PC-3 (cell line): Measurements from ENCODE around the gene CPNE7. TPM values are rescaled to one million over a fixed set of nuclear protein-coding genes. Genes with fewer than 3 reads are reported as not detected.
"Not testable (repeated sequence)": the region's sequence is repeated elsewhere in the genome, so short reads cannot be mapped to it uniquely, and the experiment has no call there.

Experiments used
- ATAC-seq: fragments of 200-7000 bp; cut with Tn5 transposase; 2 replicates; pipeline ENCODE4 v1.9.1; 2020; ENCODE audit warnings: mild to moderate bottlenecking, moderate library complexity
- BruUV-seq: library from RNA; stranded (reverse); fragments of 400-500 nt; replicated peaks from 2 replicates; lab custom pipeline; 2021; lab: Mats Ljungman, UMichigan
- CTCF ChIA-PET: fragments of 300-600 bp; sonication (Branson Sonifier 250); formaldehyde crosslinking; loops from one replicate; lab custom pipeline; 2022; ENCODE audit warnings: antibody characterized with exemption; lab: Charles Lee
- POLR2A ChIA-PET: fragments of 300-600 bp; sonication (Branson Sonifier 250); formaldehyde crosslinking; loops from one replicate; lab custom pipeline; 2022; ENCODE audit warnings: antibody characterized with exemption; ENCODE audit not compliant: unreplicated experiment; lab: Charles Lee
- DNase-seq: peaks from one replicate; pipeline ENCODE4 v3.0.0-alpha.2; 2015
- H2AFZ ChIP-seq: fragments of 300-600 bp; sonication (generic); 2 replicates; pipeline ENCODE4 v1.6.0; 2016; ENCODE audit warnings: antibody characterized with exemption, low read length
- H3F3A ChIP-seq: fragments of 300-600 bp; sonication (generic); one replicate; pipeline ENCODE4 v1.6.0; 2017; ENCODE audit warnings: antibody characterized with exemption, low read length, control low read depth, mild to moderate bottlenecking; ENCODE audit not compliant: unreplicated experiment
- H3K27ac ChIP-seq: fragments of 300-600 bp; sonication (generic); 2 replicates; pipeline ENCODE4 v1.5.1; 2016; ENCODE audit warnings: mild to moderate bottlenecking, low read length
- H3K27me3 ChIP-seq: fragments of 300-600 bp; sonication (generic); 2 replicates; pipeline ENCODE4 v1.6.1; 2016; ENCODE audit warnings: low read length, mixed read lengths
- H3K36me3 ChIP-seq: fragments of 300-600 bp; sonication (generic); 2 replicates; pipeline ENCODE4 v1.6.1; 2016; ENCODE audit warnings: low read depth, mixed run types, low read length, mixed read lengths
- H3K4me1 ChIP-seq: fragments of 300-600 bp; sonication (generic); 2 replicates; pipeline ENCODE4 v1.5.1; 2016; ENCODE audit warnings: low read length; ENCODE audit not compliant: insufficient read depth
- H3K4me2 ChIP-seq: fragments of 300-600 bp; sonication (generic); 2 replicates; pipeline ENCODE4 v1.6.0; 2016; ENCODE audit warnings: low read length
- H3K4me3 ChIP-seq: fragments of 300-600 bp; sonication (generic); 2 replicates; pipeline ENCODE4 v1.5.1; 2016; ENCODE audit warnings: mild to moderate bottlenecking, low read length, mixed read lengths
- H3K79me2 ChIP-seq: fragments of 300-600 bp; sonication (generic); 2 replicates; pipeline ENCODE4 v1.6.1; 2017; ENCODE audit warnings: low read length, mixed read lengths
- H3K9ac ChIP-seq: fragments of 300-600 bp; sonication (generic); 2 replicates; pipeline ENCODE4 v1.6.0; 2016; ENCODE audit warnings: mild to moderate bottlenecking, low read length
- H3K9me2 ChIP-seq: fragments of 300-600 bp; sonication (generic); replicated peaks from 2 replicates; pipeline ENCODE4 v1.6.1; 2016; ENCODE audit warnings: mixed run types, low read length, mixed read lengths
- H3K9me3 ChIP-seq: fragments of 300-600 bp; sonication (generic); 2 replicates; pipeline ENCODE4 v1.6.1; 2016; ENCODE audit warnings: low read length, mixed read lengths
- H4K20me1 ChIP-seq: fragments of 300-600 bp; sonication (generic); 2 replicates; pipeline ENCODE4 v1.6.1; 2016; ENCODE audit warnings: low read length, mixed read lengths
- CTCF ChIP-seq: fragments of 300-600 bp; sonication (generic); conservative IDR thresholded peaks from 2 replicates; pipeline ENCODE4 v1.5.1; 2017; ENCODE audit warnings: antibody characterized with exemption, low read depth, mild to moderate bottlenecking, low read length
- EZH2 ChIP-seq: fragments of 300-600 bp; sonication (generic); IDR thresholded peaks from one replicate; pipeline ENCODE4 v1.6.1; 2017; ENCODE audit warnings: antibody characterized with exemption, mild to moderate bottlenecking, low read length; ENCODE audit not compliant: unreplicated experiment
- EZH2phosphoT487 ChIP-seq: fragments of 300-600 bp; sonication (generic); IDR thresholded peaks from 2 replicates; pipeline ENCODE4 v1.6.1; 2018; ENCODE audit warnings: mild to moderate bottlenecking, antibody characterized with exemption, low read length, borderline replicate concordance
- intact Hi-C: fragments of 100-400 bp; cut with micrococcal nuclease; formaldehyde crosslinking; loops from 2 replicates; pipeline ENCODE4 v1.9.0; 2023
- total RNA-seq: library from RNA; depleted of rRNA; stranded (reverse); fragments of >200 nt; gene quantifications from 2 replicates; pipeline ENCODE4 v1.2.3, GENCODE V29; 2014

CPNE7 gene
- total RNA-seq, 1 experiment from 2014 or later = 29.7 TPM

DNA sequence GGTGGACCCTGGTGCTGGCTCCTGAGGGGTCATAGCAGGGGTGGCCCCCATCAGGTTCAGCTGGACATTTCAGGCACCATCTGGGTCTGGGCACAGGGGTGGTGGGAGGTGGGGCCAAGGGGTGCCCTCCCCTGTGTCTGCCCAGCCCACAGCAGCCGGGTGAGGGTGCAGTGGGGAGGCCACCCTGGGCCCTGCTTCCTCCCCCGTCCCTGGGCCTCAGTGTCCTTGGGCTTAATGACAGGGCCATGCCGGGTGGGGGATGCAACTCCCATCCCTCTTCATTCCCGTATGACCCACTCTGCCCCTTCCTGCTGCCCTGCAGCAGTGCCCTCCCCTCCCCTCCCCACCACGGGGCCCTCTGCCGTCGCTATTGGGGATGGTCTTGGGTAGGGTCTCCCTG lies 10.7 kb downstream of the CPNE7 start:
- Histone ChIP-seq H3K27ac (no peak overlapping the region), H3K36me3 (peaks cover 5% of the 10 kb centered on the region), H3K4me3 (no peak overlapping the region), H3K9me2 (no peaks in the 10 kb centered on the region), H3K9me3 (no peaks in the 10 kb centered on the region), H3K4me1 (peaks cover 15% of the 10 kb centered on the region), H3K79me2 (no peaks in the 10 kb centered on the region), H2AFZ (no peak overlapping the region), H4K20me1 (no peaks in the 10 kb centered on the region), H3K9ac (no peak overlapping the region), H3F3A (no peaks in the 10 kb centered on the region), H3K27me3 (no peaks in the 10 kb centered on the region), H3K4me2 (no peak overlapping the region)
- TF ChIP-seq CTCF (no peak), EZH2phosphoT487 (no peak), EZH2 (no peak)
- BruUV-seq = no TSS peak
- ChIA-PET POLR2A (no interaction called here), CTCF (no interaction called here)
- ATAC-seq (no peak), DNase-seq (no peak)
- intact Hi-C loops = no loop called here

- peaks cover 9% of the 10 kb centered on the region for H3K4me1 ChIP-seq
- no TSS peak for BruUV-seq
- no peak overlapping the region for H3K4me3 ChIP-seq
- H3K27me3 ChIP-seq = no peaks in the 10 kb centered on the region
- no peak overlapping the region for H3K9ac ChIP-seq
- no peaks in the 10 kb centered on the region for H3K79me2 ChIP-seq
- intact Hi-C loops = no loop called here
- TF ChIP-seq EZH2 = no peak
- TF ChIP-seq EZH2phosphoT487 = no peak
- no peak for TF ChIP-seq CTCF
- no peak for DNase-seq
- no peaks in the 10 kb centered on the region for H4K20me1 ChIP-seq
- no peak overlapping the region for H3K27ac ChIP-seq
- H2AFZ ChIP-seq = no peak overlapping the region
- no peak for ATAC-seq
- H3K9me2 ChIP-seq = no peaks in the 10 kb centered on the region
- POLR2A ChIA-PET = no interaction called here
- no peak overlapping the region for H3K4me2 ChIP-seq
- CTCF ChIA-PET = no interaction called here
- peaks cover 5% of the 10 kb centered on the region for H3K36me3 ChIP-seq
- H3K9me3 ChIP-seq = no peaks in the 10 kb centered on the region
- H3F3A ChIP-seq = no peaks in the 10 kb centered on the region
Measured at GRCh38 chr16:89586853-89587252, 11.3 kb downstream of the CPNE7 start.

GRCh38 chr16:89587676-89588075 lies 12.1 kb downstream of the CPNE7 start:
- H4K20me1 ChIP-seq, H3K9me2 ChIP-seq, BruUV-seq, H3K4me1 ChIP-seq, intact Hi-C loops, H3K27me3 ChIP-seq, H3K9me3 ChIP-seq, H3K4me3 ChIP-seq, ATAC-seq, H3K36me3 ChIP-seq, H3K79me2 ChIP-seq, H3F3A ChIP-seq, DNase-seq, H3K9ac ChIP-seq, POLR2A ChIA-PET, H3K4me2 ChIP-seq, H2AFZ ChIP-seq, H3K27ac ChIP-seq, CTCF ChIA-PET: not testable (repeated sequence)
